Activated gamma-delta T cell treated with anti-CD3 and anti-CD28 coated beads, Interleukin-2, amount 50 U/mL, for 16 hours (primary cell): ENCODE measurements around the gene TFAP2E.

Experiments used
- DNase-seq: peaks from one replicate; pipeline ENCODE4 v3.0.0-alpha.2; 2020; ENCODE audit warnings: low read depth

Gene TFAP2E

DNA sequence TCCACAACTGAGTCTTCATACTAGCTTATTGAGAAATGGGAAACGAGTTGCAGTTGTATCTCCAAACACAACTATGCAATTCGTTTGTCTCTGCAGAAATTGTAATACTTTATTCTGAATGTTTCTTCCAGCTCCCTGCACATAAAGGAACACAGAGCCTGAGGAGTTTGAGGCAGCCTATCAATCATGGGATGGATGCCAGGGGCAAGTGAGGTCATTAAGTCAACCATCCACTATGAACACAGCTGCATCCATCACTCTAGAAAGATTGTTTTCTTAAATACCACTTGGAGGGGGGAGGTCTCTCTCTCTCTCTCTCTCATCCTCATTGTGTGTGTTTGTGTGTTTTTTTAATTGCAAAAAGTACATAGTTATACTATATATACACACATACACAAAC lies 71.1 kb downstream of the TFAP2E start:
- no peak for DNase-seq
